HG03442 (cell line): Measurements from ENCODE around the gene NFATC1.

Experiments
- ATAC-seq: cut with Tn5 transposase; IDR thresholded peaks from one replicate; pipeline ENCODE4 v1.9.1; 2021; ENCODE audit warnings: mild to moderate bottlenecking, moderate library complexity; ENCODE audit not compliant: unreplicated experiment

NFATC1 gene

GRCh38 chr18:79566771-79567431 lies 171.2 kb downstream of the NFATC1 start:
- no peak for ATAC-seq

GRCh38 chr18:79567481-79568147 lies 171.9 kb downstream of the NFATC1 start:
- ATAC-seq = no peak

GRCh38 chr18:79568543-79569205 lies 172.9 kb downstream of the NFATC1 start:
- ATAC-seq = no peak

GRCh38 chr18:79569720-79570119 lies 174.0 kb downstream of the NFATC1 start:
- ATAC-seq = no peak

DNA sequence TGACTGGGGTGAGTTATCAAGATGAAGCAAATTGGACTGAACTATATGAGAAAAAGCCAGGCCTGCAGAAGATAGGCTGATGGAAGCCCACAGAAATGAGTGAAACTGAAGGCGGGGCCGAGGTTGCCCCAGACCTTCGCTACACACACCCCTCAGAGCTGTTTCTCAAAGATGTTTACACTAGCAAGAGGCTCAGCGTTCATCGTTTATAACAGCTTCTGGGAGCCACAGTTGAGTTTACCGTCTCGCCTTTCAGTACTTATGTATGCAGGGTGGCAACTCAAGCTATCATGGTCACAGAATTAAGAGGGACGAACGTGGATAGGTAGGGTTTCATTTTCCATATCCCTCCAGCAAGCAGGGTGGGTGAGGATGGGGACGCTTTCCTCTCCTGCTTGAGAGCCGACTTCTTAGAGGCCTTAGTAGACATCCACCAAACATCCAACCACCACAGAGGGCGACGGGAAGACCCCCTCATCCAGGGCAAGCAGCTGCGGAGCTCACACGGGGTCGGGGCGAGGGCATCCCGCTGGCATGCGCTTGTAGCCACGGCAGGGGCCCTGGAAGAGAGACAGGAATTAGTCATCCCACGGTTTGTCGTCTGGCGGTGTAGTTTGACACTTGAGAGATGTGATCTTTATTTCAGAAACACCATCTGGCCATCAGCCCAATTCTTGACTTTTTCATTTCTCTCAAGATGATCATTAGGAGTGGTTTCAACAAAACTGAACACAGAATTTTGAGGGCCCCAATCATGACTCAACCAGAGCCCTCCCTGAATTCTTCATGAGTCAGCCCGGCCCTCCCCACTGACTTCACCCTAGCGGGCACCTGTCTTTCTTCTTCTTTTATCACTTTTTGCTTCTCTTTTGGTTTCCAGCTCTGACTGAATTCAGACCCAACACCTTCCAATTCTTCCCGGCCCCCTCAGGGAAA lies 174.8 kb downstream of the NFATC1 start:
- no peak for ATAC-seq

DNA sequence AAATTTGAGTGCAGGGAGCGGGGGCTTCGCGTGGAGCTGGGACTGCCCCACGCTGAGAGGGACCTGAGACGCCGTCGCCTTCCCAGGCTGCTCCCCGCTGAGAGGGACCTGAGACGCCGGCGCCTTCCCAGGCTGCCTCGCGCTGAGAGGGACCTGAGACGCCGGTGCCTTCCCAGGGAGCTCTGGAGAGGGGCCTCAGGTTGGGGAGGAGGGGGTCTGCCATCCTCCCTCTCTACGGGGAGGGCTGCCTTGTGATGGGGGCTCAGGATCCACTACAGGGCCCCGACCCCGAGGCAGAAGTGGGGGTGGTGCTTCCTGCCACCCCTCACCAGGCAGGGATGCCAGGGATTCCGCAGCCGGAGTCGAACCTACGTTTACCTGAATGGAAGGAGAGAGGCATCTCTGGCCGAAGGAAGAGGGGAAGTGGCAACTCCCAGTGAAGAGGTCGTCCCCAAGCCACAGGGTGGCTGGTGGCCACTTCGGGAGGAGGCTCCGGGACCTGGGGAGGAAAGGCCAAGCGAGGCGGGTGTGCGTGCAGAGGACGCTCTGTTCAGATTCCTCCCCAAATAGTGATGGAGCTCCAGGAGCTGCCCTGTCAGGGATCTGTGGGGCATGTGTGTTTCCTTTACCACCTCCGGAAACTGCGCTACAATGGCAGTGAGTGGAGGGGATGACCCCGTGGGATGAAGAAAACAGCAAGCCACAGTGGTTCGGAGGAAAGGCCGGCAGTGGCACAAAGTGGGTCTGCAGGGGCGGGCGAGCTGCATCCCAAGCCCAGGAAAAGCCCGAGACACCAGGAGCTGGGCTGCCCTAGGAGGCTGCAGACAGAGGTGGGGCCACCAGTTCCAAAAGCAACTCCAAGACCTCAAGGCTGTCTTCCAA lies 175.7 kb downstream of the NFATC1 start:
- no peak for ATAC-seq

DNA sequence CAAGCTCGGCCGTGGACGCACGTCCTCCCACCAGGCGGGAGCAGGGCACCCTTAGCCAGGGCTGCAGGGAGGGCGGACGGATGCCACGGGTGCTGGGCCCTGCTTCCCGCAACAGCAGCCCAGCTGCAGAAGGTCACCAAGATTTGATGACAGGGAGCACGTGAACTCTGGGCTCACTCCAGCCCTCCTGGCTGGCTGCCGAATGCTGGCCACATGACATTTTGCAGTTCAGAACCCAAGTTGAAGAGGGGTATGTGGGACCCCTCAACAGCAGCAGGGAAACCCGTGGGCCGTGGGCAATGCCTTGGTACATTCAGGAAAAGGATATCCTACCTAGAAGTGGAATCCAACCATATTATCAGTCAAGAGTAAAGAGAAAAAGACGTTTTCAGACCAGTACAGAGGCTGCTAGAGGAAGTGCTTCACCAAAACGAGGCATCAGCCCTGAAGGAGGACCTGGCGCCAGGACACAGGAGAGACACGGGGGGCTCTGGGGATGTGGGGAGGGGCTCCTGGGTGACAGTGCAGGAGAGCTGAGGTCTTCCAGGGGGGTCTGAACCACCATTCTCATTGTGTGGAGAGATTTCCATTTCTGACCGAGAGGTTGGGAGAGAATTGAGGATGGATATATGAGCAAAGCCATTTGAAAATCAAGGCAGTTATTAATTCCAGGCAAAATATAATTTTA lies 176.5 kb downstream of the NFATC1 start:
- no peak for ATAC-seq

GRCh38 chr18:79572848-79573451 lies 177.2 kb downstream of the NFATC1 start:
- ATAC-seq = no peak

GRCh38 chr18:79573921-79574491 lies 178.3 kb downstream of the NFATC1 start:
- no peak for ATAC-seq

- no peak for ATAC-seq
Observed at GRCh38 chr18:79574938-79575525, 179.3 kb downstream of the NFATC1 start.

GRCh38 chr18:79575891-79576685 lies 180.4 kb downstream of the NFATC1 start:
- ATAC-seq = no peak

DNA sequence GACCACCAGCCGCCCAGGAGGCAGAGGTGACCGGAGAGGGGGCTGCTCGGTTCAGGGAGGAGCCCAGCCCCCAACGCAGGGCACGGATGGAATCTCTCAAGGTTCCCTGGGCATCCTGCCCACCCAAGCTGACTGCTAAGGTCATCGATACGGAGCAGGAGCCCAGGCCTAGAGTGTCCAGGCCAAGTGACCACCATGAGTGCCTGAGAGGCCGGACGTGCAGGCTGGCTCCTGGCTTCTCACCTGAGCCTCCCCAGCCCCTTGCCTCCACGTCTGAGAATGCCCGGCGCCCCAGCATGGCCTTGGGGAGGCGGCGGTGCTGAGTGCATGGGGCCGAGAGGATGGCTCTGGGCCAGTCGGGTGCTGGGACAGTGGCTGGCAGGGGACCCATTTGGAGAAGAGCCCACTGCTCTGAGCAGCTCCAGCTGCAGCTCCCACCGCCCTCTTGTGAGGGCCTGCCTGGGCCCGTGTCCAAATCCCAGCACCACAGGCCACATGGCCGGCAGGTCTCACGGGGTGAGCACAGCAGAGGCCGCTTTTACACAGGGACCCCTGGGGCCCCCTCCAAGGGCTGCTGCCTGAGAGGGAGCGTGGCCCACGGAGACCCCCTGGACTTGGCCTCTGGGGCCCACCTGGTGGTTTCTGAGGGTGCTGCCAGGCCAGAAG lies 181.1 kb downstream of the NFATC1 start:
- no peak for ATAC-seq

DNA sequence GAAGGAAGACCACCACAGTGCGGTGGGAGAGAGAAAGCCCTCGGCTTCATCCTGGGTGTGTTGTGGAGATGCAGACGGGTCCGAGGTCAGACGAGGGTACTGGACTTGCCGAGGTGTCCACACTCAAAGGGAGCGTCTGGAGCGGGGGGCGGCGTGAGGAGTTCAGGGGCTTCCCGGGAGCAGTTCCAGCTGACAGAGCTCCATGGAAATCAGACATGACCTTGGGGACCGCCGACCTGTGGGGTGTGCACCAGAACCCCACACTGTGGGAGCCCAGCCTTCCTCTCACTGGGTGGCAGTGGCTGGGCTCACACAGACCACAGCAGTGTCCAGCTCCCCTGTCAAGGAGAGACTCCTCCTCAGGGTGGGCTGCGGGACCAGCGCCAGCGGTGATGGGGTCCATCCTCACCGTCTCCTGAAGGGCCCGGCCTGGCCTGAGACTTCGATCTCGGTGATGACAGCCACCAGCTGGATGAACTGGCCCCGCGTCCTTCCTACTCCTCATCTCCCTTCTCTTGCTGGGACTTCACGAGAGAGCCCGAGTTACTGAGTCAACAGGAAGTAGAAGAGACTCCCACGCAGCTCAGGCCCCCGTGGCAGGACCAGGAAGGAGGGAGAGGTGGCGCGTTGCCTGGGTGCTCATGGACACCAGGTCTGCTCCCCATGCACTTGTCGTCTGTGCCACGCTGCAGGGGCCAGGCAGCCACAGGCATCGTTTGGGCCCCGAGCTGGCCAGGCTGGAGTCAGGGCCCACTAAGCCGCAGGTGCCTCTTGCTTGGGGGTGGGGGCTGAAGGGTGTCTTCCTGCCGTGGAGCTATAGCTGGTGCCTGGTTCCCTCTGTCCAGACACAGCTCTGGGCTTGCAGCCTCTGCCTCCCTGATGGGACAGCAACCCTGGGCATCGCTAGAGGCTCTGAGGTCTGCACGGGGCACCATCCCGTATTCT lies 182.0 kb downstream of the NFATC1 start:
- no peak for ATAC-seq

- no peak for ATAC-seq
Observed at GRCh38 chr18:79578396-79579260, 182.9 kb downstream of the NFATC1 start.
